OCI-LY3 (cell line): ENCODE measurements around the gene CPED1.

Experiments
- H2AFZ ChIP-seq: fragments of 200-600, 300-600 bp; shearing (Covaris generic); 2 replicates; pipeline ENCODE4 v1.6.0; 2014; ENCODE audit warnings: antibody characterized with exemption, low read depth, low read length
- H3K27ac ChIP-seq: fragments of 200-600, 300-600 bp; sonication (generic); 2 replicates; pipeline ENCODE4 v1.5.1; 2014; ENCODE audit warnings: mild to moderate bottlenecking, low read length, moderate library complexity, mixed read lengths
- H3K27me3 ChIP-seq: fragments of 200-600, 300-600 bp; sonication (generic); 2 replicates; pipeline ENCODE4 v1.6.1; 2014; ENCODE audit warnings: low read depth, low read length, mixed read lengths
- H3K36me3 ChIP-seq: fragments of 200-600, 300-600 bp; sonication (generic); replicated peaks from 2 replicates; pipeline ENCODE3; 2014; ENCODE audit warnings: low read depth, low read length, mixed read lengths
- H3K4me1 ChIP-seq: fragments of 300-600, 200-600 bp; sonication (generic); 2 replicates; pipeline ENCODE4 v1.6.1; 2014; ENCODE audit warnings: low read length, mixed read lengths
- H3K4me2 ChIP-seq: fragments of 200-600, 300-600 bp; sonication (generic); 2 replicates; pipeline ENCODE4 v1.6.1; 2014; ENCODE audit warnings: low read length, mixed read lengths
- H3K4me3 ChIP-seq: fragments of 300-600, 200-600 bp; sonication (generic); 2 replicates; pipeline ENCODE4 v1.5.1; 2014; ENCODE audit warnings: antibody characterized with exemption, mild to moderate bottlenecking, low read length, moderate library complexity
- H3K79me2 ChIP-seq: fragments of 300-600, 200-600 bp; shearing (Covaris generic); 2 replicates; pipeline ENCODE4 v1.6.1; 2014; ENCODE audit warnings: mild to moderate bottlenecking, low read length, mixed read lengths
- H3K9ac ChIP-seq: fragments of 300-600, 200-600 bp; shearing (Covaris generic); 2 replicates; pipeline ENCODE4 v1.6.0; 2014; ENCODE audit warnings: mild to moderate bottlenecking, low read length, moderate library complexity
- H3K9me3 ChIP-seq: fragments of 200-600, 300-600 bp; shearing (Covaris generic); 2 replicates; pipeline ENCODE4 v1.6.1; 2014; ENCODE audit warnings: low read length, mixed read lengths; ENCODE audit not compliant: insufficient read depth
- H4K20me1 ChIP-seq: fragments of 200-600, 300-600 bp; sonication (generic); 2 replicates; pipeline ENCODE4 v1.6.1; 2016; ENCODE audit warnings: low read length, mixed read lengths; ENCODE audit not compliant: insufficient read depth
- CTCF ChIP-seq: fragments of 200-600, 300-600 bp; sonication (generic); IDR thresholded peaks from 2 replicates; pipeline ENCODE4 v1.5.1; 2014; ENCODE audit warnings: antibody characterized with exemption, low read length, low read depth
- EZH2phosphoT487 ChIP-seq: fragments of 200-600 bp; shearing (Covaris generic); IDR thresholded peaks from 2 replicates; pipeline ENCODE4 v1.6.1; 2018; ENCODE audit warnings: antibody characterized with exemption, mixed run types, low read depth

The CPED1 gene

GRCh38 chr7:121041516-121042148 is 53.1 kb downstream of the CPED1 start:
- Histone ChIP-seq H4K20me1 (no peaks in the 10 kb centered on the region), H3K4me3 (no peak overlapping the region), H3K4me2 (no peak overlapping the region), H3K4me1 (no peaks in the 10 kb centered on the region), H3K27ac (no peak overlapping the region), H3K9me3 (no peaks in the 10 kb centered on the region), H3K36me3 (no peaks in the 10 kb centered on the region), H3K9ac (no peak overlapping the region), H2AFZ (no peak overlapping the region), H3K79me2 (no peaks in the 10 kb centered on the region), H3K27me3 (no peaks in the 10 kb centered on the region)
- TF ChIP-seq CTCF (no peak), EZH2phosphoT487 (no peak)

- Histone ChIP-seq H3K27me3 (no peaks in the 10 kb centered on the region), H2AFZ (no peak overlapping the region), H4K20me1 (no peaks in the 10 kb centered on the region), H3K36me3 (no peaks in the 10 kb centered on the region), H3K27ac (no peak overlapping the region), H3K4me1 (no peaks in the 10 kb centered on the region), H3K4me2 (no peak overlapping the region), H3K9me3 (no peaks in the 10 kb centered on the region), H3K4me3 (no peak overlapping the region), H3K79me2 (no peaks in the 10 kb centered on the region), H3K9ac (no peak overlapping the region)
- TF ChIP-seq CTCF (no peak), EZH2phosphoT487 (no peak)
Measured at GRCh38 chr7:121042195-121042594, 53.7 kb downstream of the CPED1 start.

GRCh38 chr7:121042899-121043298 is 54.4 kb downstream of the CPED1 start:
- Histone ChIP-seq H3K27ac (no peak overlapping the region), H3K4me1 (no peaks in the 10 kb centered on the region), H3K4me3 (no peak overlapping the region), H3K4me2 (no peak overlapping the region), H4K20me1 (no peaks in the 10 kb centered on the region), H3K79me2 (no peaks in the 10 kb centered on the region), H3K27me3 (no peaks in the 10 kb centered on the region), H3K9me3 (no peaks in the 10 kb centered on the region), H3K9ac (no peak overlapping the region), H3K36me3 (no peaks in the 10 kb centered on the region), H2AFZ (no peak overlapping the region)
- TF ChIP-seq CTCF (no peak), EZH2phosphoT487 (no peak)

GRCh38 chr7:121043314-121044234 is 55.1 kb downstream of the CPED1 start:
- H3K4me3 ChIP-seq: no peak overlapping the region
- H3K27me3 ChIP-seq: no peaks in the 10 kb centered on the region
- no peaks in the 10 kb centered on the region for H3K9me3 ChIP-seq
- H3K79me2 ChIP-seq: no peaks in the 10 kb centered on the region
- H2AFZ ChIP-seq: no peak overlapping the region
- no peaks in the 10 kb centered on the region for H4K20me1 ChIP-seq
- H3K9ac ChIP-seq: no peak overlapping the region
- TF ChIP-seq EZH2phosphoT487 (no peak), CTCF (no peak)
- no peak overlapping the region for H3K4me2 ChIP-seq
- H3K27ac ChIP-seq: no peak overlapping the region
- no peaks in the 10 kb centered on the region for H3K36me3 ChIP-seq
- H3K4me1 ChIP-seq: no peaks in the 10 kb centered on the region
